Astrocyte of the spinal cord (primary cell): ENCODE data around the gene ADGRF1.
"Not testable (repeated sequence)": the region's sequence is repeated elsewhere in the genome, so short reads cannot be mapped to it uniquely, and the experiment has no call there.

Experiments used
- DNase-seq: peaks from one replicate; pipeline ENCODE4 v3.0.0; 2011; ENCODE audit warnings: low read depth, low spot score
- H3K4me3 ChIP-seq: 2 replicates; pipeline ENCODE4 v1.5.1; 2011; ENCODE audit warnings: low read depth, mild to moderate bottlenecking, low read length, moderate library complexity
- in situ Hi-C: cut with HindIII; loops from 2 replicates; pipeline ENCODE4 v1.10.0; 2017; ENCODE audit warnings: low sequenced_read_pairs
- TF ChIP-seq, protein P1 (sequence below): IDR thresholded peaks from 2 replicates; pipeline ENCODE4 v1.5.1; 2012; ENCODE audit warnings: low read depth, mild to moderate bottlenecking, low read length, inconsistent platforms

The ADGRF1 gene

DNA sequence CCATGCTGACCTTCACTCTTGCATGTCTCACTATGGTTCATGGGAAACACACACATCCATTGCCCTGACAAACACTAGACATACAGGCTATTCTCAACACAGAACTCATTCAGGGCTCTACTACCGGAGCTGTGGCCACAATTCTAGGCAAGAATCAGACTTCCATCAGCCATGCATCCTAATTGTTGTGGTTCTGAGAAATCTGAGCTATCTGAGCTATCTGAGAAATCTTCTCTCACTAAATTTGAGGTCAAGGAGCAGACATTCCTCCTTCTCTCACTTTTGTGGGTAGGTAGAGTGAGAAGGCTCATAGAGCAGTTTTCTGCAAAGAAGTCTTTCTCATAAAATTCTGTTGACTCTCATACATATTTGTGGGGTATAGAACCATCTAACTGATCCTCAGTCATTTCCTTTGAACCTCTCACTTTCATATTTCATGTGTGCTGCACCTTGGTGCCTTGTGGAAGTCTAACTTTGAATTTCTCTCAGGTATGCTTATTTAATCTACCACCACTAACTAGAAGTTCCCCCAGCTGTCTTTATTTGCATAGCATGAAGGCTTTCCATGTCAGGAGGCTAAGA is 43.6 kb downstream of the ADGRF1 start:
- in situ Hi-C loops, result no loop called here
- H3K4me3 ChIP-seq, result no peak overlapping the region
- TF ChIP-seq, protein P1, sequence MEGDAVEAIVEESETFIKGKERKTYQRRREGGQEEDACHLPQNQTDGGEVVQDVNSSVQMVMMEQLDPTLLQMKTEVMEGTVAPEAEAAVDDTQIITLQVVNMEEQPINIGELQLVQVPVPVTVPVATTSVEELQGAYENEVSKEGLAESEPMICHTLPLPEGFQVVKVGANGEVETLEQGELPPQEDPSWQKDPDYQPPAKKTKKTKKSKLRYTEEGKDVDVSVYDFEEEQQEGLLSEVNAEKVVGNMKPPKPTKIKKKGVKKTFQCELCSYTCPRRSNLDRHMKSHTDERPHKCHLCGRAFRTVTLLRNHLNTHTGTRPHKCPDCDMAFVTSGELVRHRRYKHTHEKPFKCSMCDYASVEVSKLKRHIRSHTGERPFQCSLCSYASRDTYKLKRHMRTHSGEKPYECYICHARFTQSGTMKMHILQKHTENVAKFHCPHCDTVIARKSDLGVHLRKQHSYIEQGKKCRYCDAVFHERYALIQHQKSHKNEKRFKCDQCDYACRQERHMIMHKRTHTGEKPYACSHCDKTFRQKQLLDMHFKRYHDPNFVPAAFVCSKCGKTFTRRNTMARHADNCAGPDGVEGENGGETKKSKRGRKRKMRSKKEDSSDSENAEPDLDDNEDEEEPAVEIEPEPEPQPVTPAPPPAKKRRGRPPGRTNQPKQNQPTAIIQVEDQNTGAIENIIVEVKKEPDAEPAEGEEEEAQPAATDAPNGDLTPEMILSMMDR, result no peak
- DNase-seq, result peak; percentile 30

DNA sequence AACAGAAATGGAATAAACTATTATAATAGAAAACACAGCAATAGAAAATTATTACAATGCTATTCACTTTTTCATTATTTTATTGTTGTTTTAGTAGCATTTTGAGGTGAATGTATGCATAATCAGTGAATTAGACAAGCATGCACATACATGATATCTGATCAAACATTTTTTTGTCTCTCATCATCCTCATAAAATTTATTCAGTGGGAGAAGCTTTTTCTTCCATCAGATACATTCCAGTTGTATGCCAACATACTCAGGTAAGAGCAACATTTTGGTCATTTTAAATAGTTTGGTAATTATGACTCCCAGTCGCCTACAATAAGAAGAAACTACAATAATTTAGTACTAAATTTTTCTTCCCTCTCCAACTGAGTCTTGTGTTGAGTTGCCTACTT is 44.5 kb downstream of the ADGRF1 start:
- in situ Hi-C loops, result no loop called here
- TF ChIP-seq, protein P1, result no peak
- no peak for DNase-seq
- H3K4me3 ChIP-seq, result no peak overlapping the region

DNA sequence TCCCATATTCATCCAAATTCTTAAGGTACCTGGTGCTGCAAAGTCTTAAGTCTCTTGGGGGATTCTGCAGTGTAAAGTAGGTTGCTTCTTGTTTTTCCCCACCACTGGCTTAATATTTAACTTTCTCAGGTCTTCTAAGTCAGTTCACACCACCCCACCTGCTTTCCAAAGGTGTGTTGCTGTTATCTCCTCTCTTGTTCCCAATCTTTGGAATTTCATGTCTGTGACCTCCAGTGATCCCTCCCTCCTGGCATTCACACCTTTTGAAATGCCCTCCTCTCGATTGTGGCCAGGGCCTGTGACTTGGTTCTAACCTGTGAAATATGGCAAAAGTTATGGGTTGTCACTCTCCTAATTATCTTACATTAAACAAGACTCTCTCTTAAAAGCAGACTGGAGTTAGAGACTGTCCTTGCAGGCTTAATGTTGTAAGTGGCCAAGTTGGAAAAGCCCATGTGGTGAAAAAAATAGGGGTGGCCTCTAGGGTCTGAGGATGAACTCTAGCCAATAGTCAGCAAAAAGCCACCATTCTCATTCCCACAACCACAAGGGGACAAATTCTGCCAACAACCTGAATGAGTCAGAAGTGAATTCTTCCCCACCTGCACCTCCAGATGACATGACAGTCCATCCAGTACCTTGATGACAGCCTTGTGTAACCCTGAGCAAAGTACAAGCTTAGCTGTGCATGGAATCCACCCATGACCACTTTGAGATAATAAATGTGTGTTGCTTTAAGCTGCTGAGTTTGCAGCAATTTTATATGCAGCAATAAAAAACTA is 45.1 kb downstream of the ADGRF1 start:
- no peak for DNase-seq
- TF ChIP-seq, protein P1, result no peak
- H3K4me3 ChIP-seq, result no peak overlapping the region
- in situ Hi-C loops, result no loop called here

DNA sequence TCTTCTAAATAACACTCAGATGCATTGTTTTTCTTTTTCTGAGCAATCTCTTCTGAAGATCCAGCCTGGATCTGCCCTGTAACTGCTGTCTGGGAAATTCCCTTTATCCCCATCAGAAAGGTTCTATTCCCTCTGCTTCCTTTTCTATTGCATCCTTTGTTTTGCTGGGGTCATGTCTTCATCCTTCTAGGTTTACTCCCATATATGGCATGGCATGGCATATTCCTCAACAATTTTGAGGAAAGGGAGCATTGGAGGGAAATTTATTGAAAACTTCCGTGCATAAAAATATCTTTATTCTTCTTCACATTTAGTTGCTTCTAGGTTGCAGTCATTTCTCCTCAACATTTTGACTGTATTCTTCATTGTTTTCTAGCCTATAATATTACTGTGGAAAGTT is 47.2 kb downstream of the ADGRF1 start:
- in situ Hi-C loops, result no loop called here
- TF ChIP-seq, protein P1, result no peak
- no peak for DNase-seq
- H3K4me3 ChIP-seq, result no peak overlapping the region

DNA sequence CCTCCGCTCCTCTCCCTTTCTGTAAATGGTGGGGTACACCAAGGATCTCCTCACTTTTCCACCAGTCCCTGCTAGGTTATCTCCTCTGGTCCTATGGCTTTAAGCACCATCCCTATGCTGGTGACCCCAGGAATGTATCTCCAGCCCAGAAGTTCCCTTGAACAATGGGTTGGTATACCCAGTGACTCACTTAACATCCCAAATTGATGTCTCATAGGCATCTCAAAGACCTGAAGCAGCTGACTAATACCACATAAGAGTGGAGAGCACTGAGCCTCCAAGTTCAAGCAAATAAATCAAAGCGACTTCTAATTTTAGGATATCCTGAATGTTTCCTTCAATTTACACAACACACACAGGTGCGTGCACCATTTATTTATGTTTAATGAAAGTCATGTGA is 48.3 kb downstream of the ADGRF1 start:
- in situ Hi-C loops, result no loop called here
- TF ChIP-seq, protein P1, result no peak
- H3K4me3 ChIP-seq, result no peak overlapping the region
- DNase-seq, result peak; percentile 93

DNA sequence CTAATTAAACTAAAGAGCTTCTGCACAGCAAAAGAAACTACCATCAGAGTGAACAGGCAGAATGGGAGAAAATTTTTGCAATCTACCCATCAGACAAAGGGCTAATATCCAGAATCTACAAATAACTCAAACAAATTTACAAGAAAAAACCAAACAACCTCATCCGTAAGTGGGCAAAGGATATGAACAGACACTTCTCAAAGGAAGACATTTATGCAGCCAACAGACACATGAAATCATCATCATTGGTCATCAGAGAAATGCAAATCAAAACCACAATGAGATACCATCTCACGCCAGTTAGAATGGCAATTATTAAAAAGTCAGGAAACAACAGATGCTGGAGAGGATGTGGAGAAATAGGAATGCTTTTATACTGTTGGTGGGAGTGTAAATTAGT is 49.7 kb downstream of the ADGRF1 start:
- in situ Hi-C loops, result not testable (repeated sequence)

DNA sequence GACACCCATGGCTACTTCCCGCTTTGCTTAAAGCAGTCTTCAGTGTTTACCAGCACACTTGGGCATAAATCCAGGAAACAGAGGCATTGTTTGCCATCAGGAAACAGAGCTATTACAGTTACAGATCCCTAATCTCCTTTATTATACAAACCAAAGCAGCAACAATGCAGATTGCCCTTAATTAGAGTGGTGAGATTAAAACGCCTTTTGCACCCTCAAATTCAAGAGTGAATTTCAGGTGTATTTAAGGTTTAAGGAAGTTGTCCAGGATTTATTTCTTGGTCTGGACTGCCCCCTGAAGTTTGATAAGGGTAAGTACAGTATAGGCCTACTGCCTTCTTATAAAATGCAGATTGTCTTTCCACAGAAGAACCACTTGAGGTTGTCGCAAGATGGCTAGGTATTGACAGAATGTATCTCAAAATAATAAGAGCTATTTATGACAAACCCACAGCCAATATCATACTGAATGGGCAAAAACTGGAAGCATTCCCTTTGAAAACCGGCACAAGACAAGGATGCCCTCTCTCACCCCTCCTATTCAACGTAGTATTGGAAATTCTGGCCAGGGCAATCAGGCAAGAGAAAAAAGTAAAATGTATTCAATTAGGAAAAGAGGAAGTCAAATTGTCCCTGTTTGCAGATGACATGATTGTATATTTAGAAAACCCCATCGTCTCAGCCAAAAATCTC is 51.2 kb downstream of the ADGRF1 start:
- peak; percentile 82 for DNase-seq

More for the DNA sequence above, 49.7 kb downstream of the ADGRF1 start:
- not testable (repeated sequence) for DNase-seq, H3K4me3 ChIP-seq

More for the DNA sequence above, 51.2 kb downstream of the ADGRF1 start:
- H3K4me3 ChIP-seq, in situ Hi-C loops: not testable (repeated sequence)
- TF ChIP-seq, protein P1, result peak; percentile 63
